ENCODE data around the gene STPG1.

STPG1 gene

GRCh38 chr1:24319962-24320361 lies 93.6 kb downstream of the STPG1 start:
- no peak for DNase-seq (ENCODE audit: extremely low read depth in 1 of 2, low read depth in 1 of 2)

- DNase-seq (ENCODE audit: extremely low read depth in 1 of 2, low read depth in 1 of 2), result no peak
These were observed 94.2 kb downstream of the STPG1 start, which contains the start of gene GRHL3 for GRCh38 chr1:24319312-24319863. Gene GRHL3, plus strand, starts transcription at chr1:24319357. Its CDS starts 195 bp downstream, at chr1:24319552.

GRCh38 chr1:24318615-24319311 lies 94.8 kb downstream of the STPG1 start:
- DNase-seq (ENCODE audit: extremely low read depth in 1 of 2, low read depth in 1 of 2), result no peak

GRCh38 chr1:24317956-24318614 lies 95.5 kb downstream of the STPG1 start:
- no peak for DNase-seq (ENCODE audit: extremely low read depth in 1 of 2, low read depth in 1 of 2)

GRCh38 chr1:24317081-24317480 lies 96.5 kb downstream of the STPG1 start:
- DNase-seq (ENCODE audit: extremely low read depth in 1 of 2, low read depth in 1 of 2), result no peak

- no peak for DNase-seq (ENCODE audit: extremely low read depth in 1 of 2, low read depth in 1 of 2)
These were observed 96.9 kb downstream of the STPG1 start for GRCh38 chr1:24316645-24317044.

DNA sequence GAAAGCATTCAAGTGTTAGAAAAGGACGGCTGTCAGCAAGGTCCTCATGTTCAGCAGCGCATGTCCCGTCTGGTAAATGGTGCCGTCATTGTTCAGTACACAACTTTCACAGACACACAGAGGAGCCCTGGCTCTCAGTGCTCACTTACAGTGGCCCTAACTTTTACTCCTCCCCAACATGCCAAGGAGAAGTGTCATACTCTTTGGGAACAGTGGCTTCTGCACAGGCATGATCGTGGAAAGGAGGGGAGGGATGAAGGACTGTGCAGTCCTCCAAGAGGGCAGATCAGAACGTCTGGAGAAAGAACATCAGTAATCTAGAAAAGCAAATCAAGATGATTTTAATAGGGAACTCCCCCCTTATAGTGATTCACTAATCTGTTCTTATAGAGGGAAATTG lies 98.2 kb downstream of the STPG1 start:
- no peak for DNase-seq (ENCODE audit: extremely low read depth in 1 of 2, low read depth in 1 of 2)

- no peak for DNase-seq (ENCODE audit: extremely low read depth in 1 of 2, low read depth in 1 of 2)
These were observed 101.8 kb downstream of the STPG1 start for GRCh38 chr1:24311741-24312140.

DNA sequence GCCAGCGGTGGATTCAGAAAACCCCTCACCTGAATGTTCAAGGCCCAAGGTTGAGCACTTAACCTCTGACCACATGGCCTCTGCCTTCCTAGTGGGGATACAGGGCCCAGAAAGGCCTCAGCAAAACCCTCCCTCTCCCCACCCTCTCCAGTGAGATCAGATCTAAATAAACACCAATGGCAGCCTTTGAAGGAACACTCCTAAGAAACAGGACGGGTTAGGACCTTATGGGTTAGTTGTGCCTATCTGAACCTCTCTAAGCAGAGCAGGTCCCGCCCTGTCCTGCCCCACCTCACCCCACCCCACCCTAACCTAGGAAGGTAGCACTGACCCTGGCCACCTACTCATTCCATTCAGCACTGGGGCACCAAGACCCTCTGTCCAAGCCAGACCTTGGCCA lies 102.3 kb downstream of the STPG1 start:
- no peak for DNase-seq (ENCODE audit: extremely low read depth in 1 of 2, low read depth in 1 of 2)

DNA sequence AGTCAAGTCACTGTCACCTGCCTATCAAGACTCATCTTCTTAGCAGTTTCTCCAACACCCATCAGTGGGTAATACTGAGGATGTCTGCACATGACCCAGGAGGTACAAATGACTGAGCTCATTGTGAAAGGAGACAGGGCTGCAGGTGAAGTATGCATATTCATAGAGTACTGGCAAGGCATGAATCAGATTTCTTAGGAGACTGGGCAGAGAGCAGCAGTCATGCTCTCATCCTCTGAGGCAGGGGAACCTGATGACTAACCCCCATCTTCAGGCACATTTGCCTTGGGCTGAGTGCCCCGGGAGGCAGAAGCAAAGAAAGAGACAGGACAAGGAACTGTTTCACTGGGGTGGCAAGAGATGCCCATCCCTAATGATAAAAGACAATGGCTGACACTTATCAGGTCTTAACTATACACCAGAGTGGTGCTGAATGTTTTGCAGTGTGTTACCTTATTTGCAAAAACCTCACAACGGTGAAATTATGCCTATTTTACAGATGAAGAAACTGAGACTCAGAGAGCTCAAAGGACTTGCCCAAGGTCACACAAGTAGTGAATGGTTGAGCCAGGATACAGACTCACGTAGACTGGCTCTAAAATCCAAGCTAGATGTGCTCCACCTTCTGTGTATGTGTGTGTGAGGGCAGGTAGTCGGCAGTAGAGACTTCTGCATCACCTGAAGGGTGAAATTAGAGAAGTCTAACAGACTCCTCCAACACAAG lies 103.7 kb downstream of the STPG1 start:
- DNase-seq (ENCODE audit: extremely low read depth in 1 of 2, low read depth in 1 of 2), result no peak

GRCh38 chr1:24308365-24309015 lies 105.1 kb downstream of the STPG1 start:
- DNase-seq (ENCODE audit: extremely low read depth in 1 of 2, low read depth in 1 of 2), result no peak
